SK-N-MC (cell line): ENCODE data around the gene RAPGEF2.

Experiments
- EZH2 ChIP-seq: fragments of 200-600 bp; sonication (generic); IDR thresholded peaks from one replicate; pipeline ENCODE4 v1.6.1; 2017; ENCODE audit warnings: antibody characterized with exemption
- FOXP2 ChIP-seq: optimal IDR thresholded peaks from 2 replicates; pipeline ENCODE3; 2011; ENCODE audit warnings: mild to moderate bottlenecking, moderate library complexity; ENCODE audit not compliant: insufficient read depth; ENCODE audit errors: extremely low read length, control extremely low read depth
- POLR2AphosphoS5 ChIP-seq: IDR thresholded peaks from 2 replicates; pipeline ENCODE4 v1.6.1; 2012; ENCODE audit warnings: mild to moderate bottlenecking, low read depth, low read length, borderline replicate concordance

DNA sequence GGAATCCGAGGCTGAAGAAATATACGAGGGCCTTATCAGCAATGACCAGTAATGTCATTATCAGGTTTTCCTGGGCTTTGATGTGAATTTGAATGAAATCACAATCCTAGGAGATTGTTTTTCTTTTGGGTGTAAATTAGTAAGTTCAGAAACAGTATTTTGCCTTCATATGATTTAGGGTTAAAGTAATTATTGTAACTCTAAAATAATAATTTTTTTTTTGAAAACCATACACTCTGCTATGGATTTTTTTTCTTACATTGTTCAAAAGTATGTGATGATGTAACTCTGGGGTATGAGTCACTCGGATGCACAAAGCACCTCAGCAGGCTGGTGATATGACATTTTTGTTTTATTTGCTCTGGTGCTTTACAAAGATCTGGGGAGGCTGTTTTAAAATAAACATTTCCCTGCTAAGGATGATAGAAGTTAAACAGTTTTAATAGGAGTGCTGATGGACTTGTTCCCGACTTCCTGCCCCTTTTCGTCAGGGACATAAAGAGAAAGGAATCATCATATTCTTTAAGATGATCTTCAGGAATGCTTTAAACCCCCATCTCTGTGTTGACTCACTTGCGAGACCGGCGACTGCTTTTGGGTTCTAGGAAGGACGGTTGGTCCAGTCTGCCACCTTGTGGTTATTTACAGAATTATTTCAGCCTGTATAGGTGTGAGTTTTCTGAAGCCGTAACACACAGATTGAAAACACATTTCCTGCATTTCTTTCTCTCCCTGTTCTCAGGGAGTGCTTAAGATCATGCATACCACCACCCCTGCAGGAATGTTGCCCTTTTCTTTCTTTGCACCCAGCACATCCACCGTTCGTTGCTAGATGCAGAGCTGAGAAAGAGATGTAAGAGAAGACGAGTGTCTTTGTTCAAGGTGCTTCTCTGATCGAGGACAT, 72.5 kb downstream of the RAPGEF2 start:
- no peak for TF ChIP-seq EZH2
- no peak for TF ChIP-seq POLR2AphosphoS5
- TF ChIP-seq FOXP2: no peak
